Stimulated activated CD4-positive, alpha-beta T cell treated with anti-CD3 and anti-CD28 coated beads, Interleukin-1b, Interleukin-23, amount 100 ng/mL, for 1 hour (primary cell): ENCODE measurements around the gene DNAJC18.

Source experiments
- DNase-seq, 2 donors: peaks; one replicate each; pipeline ENCODE4 v3.0.0-alpha.2; 2020; ENCODE audit warnings: low read depth in 2 of 2

Gene DNAJC18

GRCh38 chr5:139403787-139404483, 35.4 kb downstream of the DNAJC18 start, which contains the start of gene SPATA24:
Gene SPATA24, minus strand, starts transcription at chr5:139404089. Its CDS starts 29 bp downstream, at chr5:139404060.
- peak; percentile 90 to 94 for DNase-seq

GRCh38 chr5:139403418-139403786, 35.9 kb downstream of the DNAJC18 start:
- DNase-seq, result no peak

GRCh38 chr5:139402561-139403158, 36.7 kb downstream of the DNAJC18 start:
- no peak for DNase-seq

- DNase-seq, result no peak
Observed at GRCh38 chr5:139401546-139401945, 37.8 kb downstream of the DNAJC18 start.

GRCh38 chr5:139399501-139400121, 39.7 kb downstream of the DNAJC18 start:
- no peak for DNase-seq

GRCh38 chr5:139397921-139398320, 41.4 kb downstream of the DNAJC18 start:
- DNase-seq, result no peak

GRCh38 chr5:139396691-139397090, 42.6 kb downstream of the DNAJC18 start:
- DNase-seq, result no peak

- no peak for DNase-seq
Observed at GRCh38 chr5:139395844-139396640, 43.3 kb downstream of the DNAJC18 start.

- DNase-seq, result no peak
Observed at GRCh38 chr5:139394654-139395566, 44.4 kb downstream of the DNAJC18 start, which contains the start of gene PROB1. Gene PROB1, minus strand, starts transcription at chr5:139395104. Its CDS starts 23 bp downstream, at chr5:139395081.

GRCh38 chr5:139394123-139394653, 45.1 kb downstream of the DNAJC18 start:
- no peak for DNase-seq

- no peak for DNase-seq
Observed at GRCh38 chr5:139393497-139394122, 45.7 kb downstream of the DNAJC18 start.

GRCh38 chr5:139392678-139393496, 46.4 kb downstream of the DNAJC18 start:
- peak; percentile 32 to 49 for DNase-seq

- no peak for DNase-seq
Observed at GRCh38 chr5:139392324-139392677, 47.0 kb downstream of the DNAJC18 start.

- no peak for DNase-seq
Observed at GRCh38 chr5:139391570-139392323, 47.6 kb downstream of the DNAJC18 start.

GRCh38 chr5:139390639-139391569, 48.4 kb downstream of the DNAJC18 start:
- DNase-seq, result no peak

- peak in 1 of 2 donors; percentile 12 for DNase-seq
Observed at GRCh38 chr5:139389701-139390638, 49.4 kb downstream of the DNAJC18 start, which contains the start of gene MZB1. Gene MZB1, minus strand, starts transcription at chr5:139389913. Its CDS starts 57 bp downstream, at chr5:139389856.
